GM12892 (cell line): ENCODE measurements around the gene FAM228B.
"Not testable (repeated sequence)": the region's sequence is repeated elsewhere in the genome, so short reads cannot be mapped to it uniquely, and the experiment has no call there.

Source experiments
- DNase-seq: peaks from one replicate; pipeline ENCODE4 v3.0.0; 2011; ENCODE audit not compliant: insufficient read length
- FAIRE-seq: peaks from 2 replicates; lab custom pipeline; 2011; peaks lifted over from hg19 to GRCh38; lab: Jason Lieb, UNC
- POLR2A ChIP-seq: IDR thresholded peaks from 2 replicates; pipeline ENCODE4 v1.6.1; 2011; ENCODE audit warnings: low read depth, low read length, control low read depth
- POLR2AphosphoS5 ChIP-seq: IDR thresholded peaks from 2 replicates; pipeline ENCODE4 v1.6.1; 2011; ENCODE audit warnings: low read depth, low read length, control low read depth
- TAF1 ChIP-seq: IDR thresholded peaks from 2 replicates; pipeline ENCODE4 v1.6.1; 2011; ENCODE audit warnings: low read depth, mild to moderate bottlenecking, control low read depth, low read length, borderline replicate concordance

The FAM228B gene

GRCh38 chr2:24169023-24169422, 45.8 kb downstream of the FAM228B start:
- FAIRE-seq (no peak), DNase-seq (no peak)
- TF ChIP-seq POLR2A (no peak), POLR2AphosphoS5 (no peak), TAF1 (no peak)

- TF ChIP-seq POLR2A = no peak
- TF ChIP-seq POLR2AphosphoS5 = no peak
- TF ChIP-seq TAF1 = no peak
- no peak for DNase-seq
- no peak for FAIRE-seq
Observed at GRCh38 chr2:24174851-24175277, 51.6 kb downstream of the FAM228B start, which contains the start of gene FAM228A. TSS of gene FAM228A (plus strand) at chr2:24175053. CDS start at chr2:24175481, 428 bp downstream.

GRCh38 chr2:24175631-24176187, 52.4 kb downstream of the FAM228B start:
- FAIRE-seq (no peak), DNase-seq (no peak)
- TF ChIP-seq POLR2A (no peak), TAF1 (no peak), POLR2AphosphoS5 (no peak)

GRCh38 chr2:24176326-24176725, 53.1 kb downstream of the FAM228B start:
- no peak for TF ChIP-seq POLR2A
- FAIRE-seq (no peak), DNase-seq (no peak)

- TF ChIP-seq POLR2A = no peak
- no peak for TF ChIP-seq POLR2AphosphoS5
- no peak for TF ChIP-seq TAF1
- DNase-seq = no peak
- FAIRE-seq = no peak
Observed at GRCh38 chr2:24179683-24180082, 56.4 kb downstream of the FAM228B start.

- no peak for TF ChIP-seq POLR2A
- TF ChIP-seq TAF1 = no peak
- no peak for TF ChIP-seq POLR2AphosphoS5
- no peak for DNase-seq
- FAIRE-seq = no peak
Observed at GRCh38 chr2:24181849-24182248, 58.6 kb downstream of the FAM228B start.

GRCh38 chr2:24182507-24182906, 59.2 kb downstream of the FAM228B start:
- no peak for TF ChIP-seq TAF1
- no peak for TF ChIP-seq POLR2AphosphoS5
- no peak for TF ChIP-seq POLR2A
- DNase-seq (no peak), FAIRE-seq (no peak)

GRCh38 chr2:24183366-24184069, 60.2 kb downstream of the FAM228B start:
- DNase-seq = no peak
- TF ChIP-seq TAF1 (no peak), POLR2A (no peak), POLR2AphosphoS5 (no peak)
- no peak for FAIRE-seq

- no peak for TF ChIP-seq TAF1
- no peak for TF ChIP-seq POLR2AphosphoS5
- TF ChIP-seq POLR2A = no peak
- no peak for DNase-seq
- no peak for FAIRE-seq
Observed at GRCh38 chr2:24189551-24189950, 66.3 kb downstream of the FAM228B start.

GRCh38 chr2:24190503-24190902, 67.2 kb downstream of the FAM228B start:
- TF ChIP-seq TAF1 (no peak), POLR2AphosphoS5 (no peak), POLR2A (no peak)
- DNase-seq (no peak), FAIRE-seq (no peak)

- TF ChIP-seq TAF1 (no peak), POLR2AphosphoS5 (no peak), POLR2A (no peak)
- FAIRE-seq (no peak), DNase-seq (no peak)
Observed at GRCh38 chr2:24191156-24191555, 67.9 kb downstream of the FAM228B start.

- no peak for FAIRE-seq
- no peak for TF ChIP-seq POLR2A
- no peak for TF ChIP-seq POLR2AphosphoS5
- no peak for TF ChIP-seq TAF1
- no peak for DNase-seq
Observed at GRCh38 chr2:24191848-24192247, 68.6 kb downstream of the FAM228B start.

- FAIRE-seq, DNase-seq: not testable (repeated sequence)
Observed at GRCh38 chr2:24197213-24197612, 73.9 kb downstream of the FAM228B start.
